Thyroid gland (tissue), 4 donors: ENCODE data around the gene HCFC1.

ENCODE experiments used
- POLR2A ChIP-seq, 2 donors: fragments of 450-650 bp; IDR thresholded peaks; one replicate each; pipeline ENCODE4 v1.6.1; 2017; ENCODE audit warnings: antibody characterized with exemption in 2 of 2, mild to moderate bottlenecking in 2 of 2, moderate library complexity in 1 of 2
- TF ChIP-seq, protein P1 (sequence below), 6 experiments: fragments of 200-600 bp in 3 of 6; fragments of 450-650 bp in 3 of 6; sonication (generic) in 3 of 6; IDR thresholded peaks; one replicate each; pipeline ENCODE4 v1.5.1; 2016 to 2019; ENCODE audit warnings: antibody characterized with exemption in 6 of 6, mild to moderate bottlenecking in 2 of 6, inconsistent platforms in 1 of 6, moderate library complexity in 1 of 6

DNA sequence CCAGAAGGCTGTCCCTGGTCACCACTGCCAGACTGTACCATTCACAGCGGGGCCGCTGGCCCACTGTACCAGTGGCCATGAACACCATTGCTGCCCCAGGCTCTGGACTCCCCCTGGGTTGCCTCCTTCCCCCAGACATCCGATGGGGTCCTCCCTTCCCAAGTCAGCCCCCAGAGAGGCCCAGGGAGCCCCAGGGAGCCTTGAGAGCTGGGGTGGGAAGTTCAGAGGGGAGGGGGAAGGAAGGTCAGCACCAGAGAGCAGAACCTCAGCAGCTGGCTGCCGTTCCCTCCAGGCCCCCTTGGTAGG lies 45.1 kb downstream of the HCFC1 start:
- TF ChIP-seq, protein P1, sequence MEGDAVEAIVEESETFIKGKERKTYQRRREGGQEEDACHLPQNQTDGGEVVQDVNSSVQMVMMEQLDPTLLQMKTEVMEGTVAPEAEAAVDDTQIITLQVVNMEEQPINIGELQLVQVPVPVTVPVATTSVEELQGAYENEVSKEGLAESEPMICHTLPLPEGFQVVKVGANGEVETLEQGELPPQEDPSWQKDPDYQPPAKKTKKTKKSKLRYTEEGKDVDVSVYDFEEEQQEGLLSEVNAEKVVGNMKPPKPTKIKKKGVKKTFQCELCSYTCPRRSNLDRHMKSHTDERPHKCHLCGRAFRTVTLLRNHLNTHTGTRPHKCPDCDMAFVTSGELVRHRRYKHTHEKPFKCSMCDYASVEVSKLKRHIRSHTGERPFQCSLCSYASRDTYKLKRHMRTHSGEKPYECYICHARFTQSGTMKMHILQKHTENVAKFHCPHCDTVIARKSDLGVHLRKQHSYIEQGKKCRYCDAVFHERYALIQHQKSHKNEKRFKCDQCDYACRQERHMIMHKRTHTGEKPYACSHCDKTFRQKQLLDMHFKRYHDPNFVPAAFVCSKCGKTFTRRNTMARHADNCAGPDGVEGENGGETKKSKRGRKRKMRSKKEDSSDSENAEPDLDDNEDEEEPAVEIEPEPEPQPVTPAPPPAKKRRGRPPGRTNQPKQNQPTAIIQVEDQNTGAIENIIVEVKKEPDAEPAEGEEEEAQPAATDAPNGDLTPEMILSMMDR (IDR thresholded peaks at IDR 0.05), result no peak
- TF ChIP-seq POLR2A (IDR thresholded peaks at IDR 0.05), result no peak
